ENCODE results near the gene KSR1.

Gene KSR1

DNA sequence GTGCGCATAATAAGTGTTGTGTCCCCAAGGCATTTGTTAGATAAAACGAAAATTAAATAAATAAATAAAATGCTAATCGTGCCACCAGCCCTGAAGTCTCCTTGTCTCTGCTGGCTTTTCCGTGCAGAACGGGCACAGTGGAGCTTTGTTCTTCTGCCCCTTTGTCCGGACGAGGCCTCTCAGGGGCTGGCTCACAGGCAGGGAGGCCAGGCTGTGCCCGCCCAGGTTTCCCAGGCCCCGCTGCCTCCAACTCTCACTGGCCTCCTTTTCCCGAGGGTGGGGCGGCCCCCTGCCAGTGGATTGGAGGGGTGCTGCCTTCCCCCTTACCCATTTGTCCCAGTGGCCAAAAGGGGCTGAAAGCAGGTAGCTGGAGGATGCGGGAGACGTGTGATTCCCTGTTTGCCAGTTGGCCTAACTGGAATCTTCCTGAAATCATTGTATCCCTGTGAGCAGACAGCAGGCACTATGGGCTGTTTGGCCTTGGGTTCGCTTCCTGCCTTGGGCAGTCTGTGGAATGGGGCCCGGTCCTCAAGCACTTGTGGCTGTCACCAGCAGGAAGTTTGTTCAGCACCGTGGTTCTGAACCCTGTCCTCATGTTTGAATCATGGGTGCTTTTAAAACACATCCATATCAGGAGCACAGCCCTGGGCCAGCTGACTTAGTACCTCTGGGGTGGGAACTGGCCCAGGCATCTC, 64.4 kb downstream of the KSR1 start:
- DNase-seq, result peak; percentile 80

DNA sequence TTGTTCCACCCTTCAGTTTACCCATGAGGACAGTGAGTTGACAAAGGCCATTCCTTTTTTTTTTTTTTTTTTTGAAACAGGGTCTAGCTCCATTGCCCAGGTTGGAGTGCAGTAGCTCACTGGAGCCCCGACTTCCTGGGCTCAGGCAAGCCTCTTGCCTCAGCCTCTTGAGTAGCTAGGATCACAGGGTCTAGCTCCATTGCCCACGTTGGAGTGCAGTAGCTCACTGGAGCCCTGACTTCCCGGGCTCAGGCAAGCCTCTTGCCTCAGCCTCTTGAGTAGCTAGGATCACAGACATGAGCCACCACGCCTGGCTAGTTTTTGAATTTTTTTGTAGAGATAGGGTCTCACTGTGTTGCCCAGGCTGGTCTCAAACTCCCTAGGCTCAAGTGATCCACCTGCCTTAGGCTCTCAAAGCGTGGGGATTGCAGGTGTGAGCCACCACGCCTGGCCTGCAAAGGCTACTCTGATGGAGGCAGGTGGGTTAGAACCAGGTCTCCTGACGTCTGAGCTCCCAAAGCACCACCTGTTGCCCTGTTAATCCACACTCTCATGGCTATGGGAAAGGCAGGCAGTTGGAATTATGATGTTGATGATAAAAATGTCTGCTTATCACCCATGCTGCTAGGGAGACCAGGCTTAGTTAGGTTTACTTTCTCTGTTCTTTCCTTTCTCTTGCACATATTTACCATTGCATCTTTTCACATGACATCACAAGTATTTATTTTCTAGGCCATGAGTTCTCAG, 65.2 kb downstream of the KSR1 start:
- DNase-seq, result no peak

DNA sequence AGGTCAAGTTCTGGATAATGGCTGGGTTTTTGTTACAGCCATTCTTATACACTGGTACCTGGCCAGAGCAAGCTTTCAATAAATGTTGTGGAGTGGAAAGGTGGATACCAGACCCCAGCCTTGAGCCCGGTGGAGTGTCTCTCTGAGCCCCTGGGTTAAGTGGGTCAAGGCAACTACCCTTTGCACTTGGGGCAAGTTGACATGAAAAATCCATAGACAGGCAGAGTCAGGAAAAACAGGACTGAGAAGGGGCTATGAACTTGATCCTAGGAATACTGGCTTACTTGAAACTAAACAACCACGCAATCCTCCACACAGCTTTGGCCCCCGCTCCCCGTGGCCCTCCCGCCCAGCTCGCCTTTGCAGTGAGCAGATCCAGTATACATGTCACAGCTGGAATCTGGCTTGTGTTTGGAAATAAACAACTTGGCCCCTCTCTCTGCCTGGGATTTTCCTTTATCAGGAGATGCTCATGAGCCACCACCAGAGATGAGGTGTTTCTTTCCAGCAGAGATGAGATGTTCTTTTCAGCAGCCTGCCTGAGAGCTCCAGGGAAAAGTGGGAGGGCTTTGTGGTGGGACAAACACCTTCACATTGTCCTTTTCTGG, 65.9 kb downstream of the KSR1 start:
- no peak for DNase-seq

DNA sequence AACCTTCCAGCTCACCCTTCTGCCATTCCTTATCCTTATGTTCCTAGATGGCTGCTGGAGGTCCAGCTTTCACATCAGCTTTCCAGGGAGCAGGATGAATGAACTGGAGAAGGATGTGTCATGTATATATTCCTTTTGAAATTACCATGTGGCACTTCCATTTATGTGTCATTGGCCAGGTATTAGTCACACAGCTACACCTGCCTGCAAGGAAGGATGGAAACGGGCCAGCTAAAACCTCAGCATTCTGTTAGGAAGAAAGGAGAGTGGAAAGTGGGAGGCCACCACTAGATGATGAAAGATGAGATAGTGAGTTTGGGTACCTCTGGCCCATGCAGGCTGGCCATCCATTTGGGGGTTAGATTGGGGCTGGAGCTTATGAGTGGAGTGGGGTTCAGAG, 67.5 kb downstream of the KSR1 start:
- DNase-seq, result no peak

DNA sequence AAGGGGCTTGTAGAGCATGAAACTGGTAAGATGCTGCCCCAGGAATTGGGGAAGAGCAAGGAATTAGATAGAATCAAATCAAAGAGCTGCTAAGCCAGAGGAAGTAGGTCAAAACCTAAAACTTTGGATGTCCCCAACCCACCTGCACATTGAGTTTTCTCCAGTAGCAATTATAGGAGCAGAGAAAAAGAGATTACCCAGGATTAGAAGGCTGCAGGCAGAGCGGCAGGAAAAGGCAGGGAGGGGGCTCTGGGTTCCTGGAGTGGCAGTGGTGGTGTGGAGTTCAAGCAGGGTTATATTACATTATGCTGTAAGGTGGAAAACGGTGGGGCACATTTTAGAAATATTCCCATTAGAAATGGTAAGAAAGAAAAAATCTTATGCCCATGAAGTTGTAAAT, 68.3 kb downstream of the KSR1 start:
- no peak for DNase-seq

DNA sequence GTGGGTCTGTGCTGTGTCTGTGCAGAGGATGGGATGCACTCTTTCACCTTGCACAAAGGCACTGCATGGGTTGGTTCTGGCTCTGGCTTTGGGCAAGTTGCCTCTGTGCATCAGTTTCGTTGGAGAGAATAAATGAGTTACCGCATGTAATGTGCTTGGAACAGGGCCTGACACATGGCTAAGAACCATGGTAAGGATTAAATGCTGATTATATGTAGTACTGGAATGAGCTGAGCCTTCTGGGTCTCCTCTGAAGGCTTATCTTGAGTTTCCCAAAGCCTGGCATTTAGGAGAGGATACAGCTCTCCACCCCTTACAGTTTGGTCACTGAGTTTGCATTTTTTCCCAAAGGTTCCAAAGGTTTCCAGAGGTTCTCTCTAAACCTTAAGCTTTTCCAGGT, 69.1 kb downstream of the KSR1 start:
- no peak for DNase-seq

DNA sequence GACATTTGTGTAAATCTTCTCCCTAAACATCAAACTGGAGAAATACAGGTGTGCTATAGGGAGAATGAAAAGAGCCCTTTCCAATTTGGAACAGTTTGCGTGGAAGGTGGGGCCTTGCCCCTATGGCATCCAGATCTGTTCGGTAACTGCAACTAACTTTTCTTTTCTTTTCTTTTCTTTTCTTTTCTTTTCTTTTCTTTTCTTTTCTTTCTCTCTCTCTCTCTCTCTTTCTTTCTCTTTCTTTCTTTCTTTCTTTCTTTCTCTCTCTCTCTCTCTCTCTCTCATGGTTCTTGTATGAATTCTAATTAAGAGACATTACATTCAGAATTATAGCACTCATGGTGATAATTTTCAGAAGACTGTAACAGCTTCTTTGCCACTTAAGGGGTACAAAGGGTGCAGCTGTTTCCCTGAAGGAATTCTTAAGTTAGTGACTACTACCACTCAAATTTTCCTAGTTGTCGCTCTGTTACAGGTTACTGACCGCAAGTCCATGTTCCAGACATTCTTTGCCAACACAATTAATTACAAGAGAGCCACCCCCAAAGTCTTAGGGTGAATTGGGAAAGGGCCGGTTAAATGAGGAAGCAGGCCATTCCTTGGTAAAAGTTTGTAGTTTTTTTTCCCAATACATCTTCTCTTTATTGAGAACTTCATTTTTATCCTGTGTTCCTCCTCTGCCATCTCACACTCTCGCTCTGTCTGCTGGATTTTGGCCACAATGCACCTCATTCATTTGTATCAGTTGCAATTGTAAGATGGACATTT, 69.8 kb downstream of the KSR1 start:
- no peak for DNase-seq

DNA sequence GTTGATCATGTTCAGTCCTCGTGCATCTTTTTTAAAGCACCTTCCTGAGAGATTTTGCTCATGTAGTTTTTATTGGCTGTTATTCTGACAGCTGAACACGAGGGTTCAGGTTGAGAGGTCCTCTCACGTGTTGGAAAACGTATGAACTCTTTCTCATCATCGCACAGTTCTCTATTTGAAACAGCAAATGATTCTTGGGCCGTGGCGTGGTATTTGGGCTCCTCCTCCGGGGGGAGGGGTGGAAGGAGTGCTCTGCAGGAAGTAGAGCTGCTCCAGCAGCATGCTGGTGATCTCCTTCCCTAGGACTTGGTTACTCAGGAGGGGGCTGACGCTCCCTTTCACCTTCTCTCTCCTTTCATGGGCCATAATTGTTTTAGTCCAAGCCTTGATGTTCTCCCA, 70.4 kb downstream of the KSR1 start:
- no peak for DNase-seq

DNA sequence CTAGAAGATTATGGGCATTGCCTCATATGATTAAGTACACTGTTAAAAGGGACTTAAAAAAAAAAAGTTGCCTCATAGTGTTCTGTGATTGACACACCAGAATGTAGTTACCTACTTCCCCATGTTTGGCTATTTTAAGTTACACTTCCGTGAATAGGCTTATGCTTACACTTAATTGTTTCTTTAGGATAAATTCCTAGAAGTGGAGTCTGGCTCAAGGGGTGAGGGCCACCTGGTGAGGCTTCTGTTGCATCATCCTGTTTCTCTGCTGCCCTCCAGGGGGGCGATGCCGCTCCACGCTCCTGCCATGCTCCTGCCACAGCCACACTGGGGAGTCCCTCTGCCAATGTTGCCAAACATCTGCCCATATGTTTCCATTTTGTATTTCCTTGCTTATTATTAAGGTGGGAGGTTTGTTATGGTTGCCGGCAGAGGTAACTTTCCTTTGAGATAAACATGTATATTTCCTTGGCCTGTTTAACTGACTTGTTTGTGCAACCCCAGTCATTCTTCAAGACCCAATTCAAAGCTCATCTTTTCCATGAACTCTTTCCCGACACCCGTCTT, 73.1 kb downstream of the KSR1 start:
- DNase-seq, result no peak

DNA sequence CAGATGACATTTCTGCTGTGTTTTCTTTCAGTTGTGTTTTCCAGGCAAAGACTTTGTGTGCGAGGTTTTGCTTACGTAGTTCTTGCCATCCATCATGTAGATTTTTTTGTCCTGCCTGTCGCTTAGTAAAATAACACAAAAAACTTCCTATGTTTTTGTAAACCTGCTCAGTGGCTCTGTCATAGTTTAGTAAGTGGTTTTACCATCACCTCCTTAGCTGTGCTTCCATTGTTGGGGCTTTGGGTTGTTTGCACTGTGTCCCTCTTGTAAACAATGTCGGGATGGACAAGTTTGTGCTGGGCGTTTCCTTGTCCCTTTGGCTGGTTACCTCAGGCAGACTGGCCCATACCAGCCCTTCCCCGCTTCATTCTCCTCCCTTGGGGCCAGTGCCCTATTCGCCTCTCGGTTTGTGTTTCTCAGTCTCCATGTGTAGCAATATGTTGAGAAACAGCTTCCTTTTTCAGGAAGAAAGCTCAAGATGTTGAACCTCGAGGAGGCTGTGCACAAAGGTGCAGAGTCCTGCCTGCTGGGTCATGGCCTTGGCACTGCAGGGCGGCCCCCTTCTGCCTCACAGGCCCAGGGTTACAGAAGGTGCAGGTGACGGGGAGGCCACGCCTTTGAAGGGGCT, 74.6 kb downstream of the KSR1 start:
- DNase-seq, result no peak

DNA sequence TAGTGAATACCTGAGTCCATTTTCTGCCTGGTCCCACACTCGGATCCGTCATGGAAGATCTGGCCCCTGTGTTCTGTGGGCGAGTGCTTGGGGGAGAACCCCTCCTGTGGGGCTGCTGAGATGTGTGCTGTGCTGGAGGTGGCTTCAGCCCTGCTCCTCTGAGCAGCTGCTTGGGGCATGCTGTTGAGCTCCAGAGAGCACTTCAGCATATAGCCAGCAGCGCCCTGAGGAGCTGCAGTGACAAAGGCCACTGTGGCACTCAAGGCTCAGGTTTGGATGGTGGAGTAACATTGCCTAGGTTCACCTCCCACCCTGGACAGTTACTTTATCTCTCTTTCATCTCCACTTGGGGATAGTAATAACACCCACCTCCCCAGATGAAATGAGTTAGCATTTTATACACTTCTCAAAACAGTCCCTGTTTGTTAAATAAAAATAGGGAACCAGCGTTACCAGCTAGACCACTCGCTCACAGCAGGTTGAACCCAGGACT, 75.3 kb downstream of the KSR1 start:
- no peak for DNase-seq

DNA sequence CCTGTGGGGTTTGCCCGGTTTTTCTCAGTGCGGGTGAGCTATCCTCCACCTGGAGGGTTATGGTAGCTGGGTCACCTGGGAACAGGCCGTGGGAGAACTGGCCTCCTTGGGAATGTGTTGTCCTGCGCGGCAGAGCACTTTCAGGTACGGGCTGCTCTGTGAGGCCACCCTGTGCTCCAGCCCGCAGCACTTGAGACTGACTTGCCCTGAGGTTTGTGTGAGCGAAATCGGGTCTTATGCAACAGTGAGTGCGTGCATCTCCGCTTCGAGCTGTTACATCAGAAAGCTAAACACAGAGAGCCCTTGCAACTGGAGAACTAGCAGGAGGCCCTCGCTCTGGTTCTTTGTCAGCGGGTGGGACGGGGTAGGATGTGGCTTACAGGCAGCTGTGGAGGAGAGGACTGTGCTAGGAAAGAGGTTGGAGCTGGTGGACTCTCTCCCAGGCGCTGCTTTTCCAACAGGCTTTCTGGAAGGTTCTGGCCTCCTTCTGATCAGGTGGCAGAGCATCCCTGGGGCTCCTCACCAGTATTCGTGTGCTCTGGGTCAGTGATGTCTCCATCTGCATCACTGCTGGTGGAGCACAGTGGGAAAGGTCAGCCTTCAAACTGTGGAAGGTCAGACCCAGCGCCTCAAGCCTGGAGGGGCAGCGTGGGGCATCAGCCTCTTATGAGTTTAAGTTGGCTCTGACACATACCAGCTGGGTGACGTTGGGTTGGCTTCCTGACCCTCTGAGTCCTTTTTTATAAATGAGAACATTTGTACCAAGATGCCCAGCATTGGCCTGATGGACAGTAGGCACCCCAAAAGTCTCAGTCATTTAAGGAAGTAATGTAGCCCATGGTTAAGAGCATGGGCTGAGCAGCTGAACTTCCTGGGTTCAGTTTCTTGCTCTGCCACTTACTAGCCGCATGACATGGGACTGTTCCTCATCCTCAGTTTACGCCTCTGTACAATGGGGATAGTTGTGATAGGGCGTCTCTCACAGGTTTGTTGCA, 76.3 kb downstream of the KSR1 start:
- no peak for DNase-seq

DNA sequence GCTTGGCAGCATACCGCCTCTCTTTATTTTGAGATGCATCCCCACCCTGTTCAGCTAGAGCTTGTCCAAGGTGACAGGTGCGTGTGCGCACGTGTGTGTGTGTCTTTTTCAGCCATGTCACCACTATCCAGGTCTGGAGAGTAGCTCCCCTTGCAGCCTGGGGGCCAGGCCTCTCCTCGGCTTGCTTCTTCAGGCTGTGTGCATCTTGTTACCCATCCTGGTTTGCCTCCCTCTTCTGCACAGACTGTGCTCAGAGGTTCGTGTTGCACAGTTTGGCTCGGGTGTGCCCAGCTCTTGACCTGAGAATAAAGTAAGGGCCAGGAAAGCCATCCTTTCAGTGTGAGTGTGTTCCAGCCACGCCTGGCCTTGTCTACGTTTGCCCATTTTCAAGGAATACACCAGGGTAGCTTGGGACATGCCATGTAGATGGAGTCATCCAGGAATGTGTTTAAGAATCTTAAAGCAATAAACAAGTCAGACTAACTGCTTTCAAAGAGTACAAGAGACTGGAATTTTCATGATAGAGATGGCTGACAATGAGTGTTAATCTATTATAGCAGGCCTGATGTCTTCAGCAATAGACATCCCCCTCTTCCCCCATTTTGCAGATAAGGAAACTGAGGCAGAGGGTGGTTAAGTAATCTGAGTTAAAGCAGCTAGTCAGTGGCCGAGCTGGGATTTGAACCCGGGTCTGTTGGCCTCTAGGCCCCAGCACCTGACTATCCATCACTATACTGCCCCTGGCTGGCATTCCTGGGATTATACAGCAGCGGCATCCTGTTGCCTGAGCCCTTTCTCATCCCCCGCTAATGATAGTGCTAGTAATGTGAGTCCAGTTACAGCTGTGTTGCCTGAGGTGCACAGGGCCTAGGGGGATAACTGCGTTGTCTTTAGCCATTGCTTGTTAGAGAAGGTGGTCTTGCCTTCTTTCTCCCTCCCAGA, 77.9 kb downstream of the KSR1 start:
- DNase-seq, result no peak

DNA sequence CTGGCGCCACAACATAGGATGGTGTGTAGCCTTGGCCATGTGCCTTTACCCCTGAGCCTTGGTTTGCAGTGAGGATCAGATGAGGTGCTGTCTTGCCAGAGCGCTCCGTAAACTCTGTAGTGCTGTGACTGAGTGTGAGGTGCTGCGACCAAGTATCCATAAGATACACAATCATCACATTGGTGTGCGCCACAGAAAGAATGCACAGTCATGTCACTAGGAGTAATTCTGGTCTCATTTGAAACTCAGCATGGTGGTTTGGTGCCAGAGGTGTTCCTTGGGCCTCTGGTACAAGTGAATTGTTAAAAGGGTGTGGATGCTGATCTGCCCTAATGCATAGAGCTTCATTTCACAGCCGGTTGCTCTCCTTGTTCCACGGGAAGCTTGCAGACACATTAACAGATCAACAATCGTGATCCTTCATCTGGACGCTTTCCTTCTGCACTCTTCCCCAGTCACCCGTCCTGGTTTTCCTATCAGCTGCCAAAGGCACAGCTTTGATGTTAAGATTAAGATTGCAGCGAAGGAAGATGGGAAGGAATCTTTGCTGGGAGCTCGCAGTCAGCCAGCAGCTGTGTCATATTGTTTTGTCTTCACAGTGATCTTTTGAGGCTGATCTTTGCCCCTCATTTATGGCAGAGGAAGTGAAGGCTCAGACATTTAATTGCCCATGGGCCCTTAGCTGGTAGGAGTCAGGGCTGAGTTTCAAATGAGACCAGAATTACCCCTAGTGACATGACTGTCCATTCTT, 79.1 kb downstream of the KSR1 start:
- DNase-seq, result no peak

DNA sequence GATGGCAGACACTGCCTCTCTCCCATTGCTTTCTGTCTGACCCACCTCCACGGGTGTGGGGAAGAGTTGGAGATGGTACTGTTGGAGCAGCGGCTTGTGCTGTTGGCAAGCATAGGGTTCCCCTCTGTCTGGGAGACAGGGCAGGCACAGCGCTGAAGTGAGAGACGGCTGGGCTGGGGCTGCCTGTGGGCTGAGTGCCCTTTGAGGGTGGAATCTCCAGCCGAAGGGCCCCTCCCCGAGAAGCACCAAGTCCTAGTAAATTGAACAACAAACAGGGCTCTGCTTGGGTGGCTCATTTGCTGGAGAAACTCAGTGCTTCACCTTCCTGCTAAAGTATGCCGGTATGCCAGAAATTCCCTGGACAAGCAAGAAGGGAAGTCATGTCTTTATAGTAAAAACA, 79.7 kb downstream of the KSR1 start:
- no peak for DNase-seq

DNA sequence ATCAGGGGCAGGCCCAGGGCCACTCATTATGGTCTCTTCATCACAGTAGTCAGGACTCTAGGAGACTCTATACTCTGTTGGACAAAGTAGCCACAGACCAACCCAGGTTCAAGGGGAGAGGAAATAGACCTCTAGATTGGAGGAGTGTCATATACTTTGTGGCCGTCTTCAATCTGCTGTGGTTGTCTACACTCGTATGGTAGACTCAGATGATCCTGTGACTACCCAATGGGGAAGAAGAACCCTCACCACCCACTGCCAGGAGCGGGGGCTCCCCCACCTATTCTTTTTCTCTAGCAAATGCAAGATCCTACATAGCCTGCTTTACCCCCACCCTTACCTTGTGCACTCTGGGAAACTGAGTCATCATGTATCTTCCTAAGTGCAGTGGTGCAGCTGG, 80.5 kb downstream of the KSR1 start:
- no peak for DNase-seq

DNA sequence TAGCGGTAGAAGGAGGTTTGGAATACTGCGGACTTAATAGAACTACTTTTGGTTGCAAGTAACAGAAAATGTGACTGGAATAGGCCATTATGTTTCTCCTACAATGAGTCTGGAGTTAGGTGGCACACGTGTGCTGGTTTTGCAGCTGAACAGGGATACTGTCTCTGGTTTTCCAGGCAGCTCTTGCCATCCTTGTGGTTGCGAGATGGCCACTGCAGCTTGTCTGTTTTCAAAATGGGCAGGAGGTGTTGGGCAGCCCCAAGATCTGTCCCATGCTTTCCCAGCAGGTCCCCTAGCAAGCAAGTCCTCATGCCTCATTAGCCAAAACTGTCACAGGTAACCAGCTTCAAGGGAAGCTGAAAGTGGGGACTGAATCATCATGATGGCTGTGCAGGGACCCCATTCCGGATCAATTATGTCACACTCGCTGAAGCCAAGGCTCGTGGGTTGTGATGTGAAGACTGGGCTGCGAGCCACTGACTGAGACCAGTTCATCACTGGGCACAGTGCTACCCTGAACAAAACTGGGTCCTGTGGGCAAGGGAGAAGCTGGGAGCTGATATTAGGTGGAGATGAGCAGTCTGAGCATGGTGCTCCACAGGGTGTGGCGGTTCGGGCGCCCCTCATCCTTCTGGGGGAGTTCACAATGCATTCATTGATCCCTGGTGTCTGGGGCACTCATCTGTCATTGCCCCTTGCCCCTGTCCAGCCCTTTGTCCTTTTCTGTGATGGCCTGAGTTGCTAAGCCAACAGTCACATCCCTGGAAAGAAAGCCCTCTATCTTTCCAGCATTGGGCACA, 82.1 kb downstream of the KSR1 start:
- no peak for DNase-seq

DNA sequence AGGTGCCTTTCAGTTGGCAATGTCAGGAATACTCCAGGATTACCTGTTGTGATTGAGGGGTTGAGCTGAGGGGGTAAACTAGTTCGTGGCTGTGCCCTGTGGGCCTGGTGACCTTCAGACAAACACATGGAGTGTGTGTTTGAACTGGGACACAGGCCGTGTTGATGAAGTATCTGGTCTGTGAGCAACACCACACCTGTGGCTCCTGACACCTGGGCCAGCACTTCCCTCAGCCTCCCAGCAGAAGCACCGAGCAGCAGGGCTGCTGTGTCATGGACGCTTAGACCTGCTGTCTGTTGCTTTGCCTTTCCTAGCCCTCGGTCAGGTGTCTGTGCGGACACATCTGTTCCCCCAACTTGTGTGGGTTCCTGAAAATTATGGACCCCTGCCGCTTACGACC, 82.9 kb downstream of the KSR1 start:
- no peak for DNase-seq

Data from retina (tissue), 1 donor.